Renal cortex interstitium (tissue), 11 donors: ENCODE data around the gene OSBPL5. TPM values are rescaled to one million over a fixed set of nuclear protein-coding genes. Genes with fewer than 3 reads are reported as not detected.
"Not testable (repeated sequence)": the region's sequence is repeated elsewhere in the genome, so short reads cannot be mapped to it uniquely, and the experiment has no call there.

Source experiments
- DNase-seq, 11 donors: peaks; one replicate each; pipeline ENCODE4 v3.0.0-alpha.2; 2013; ENCODE audit warnings: low read depth in 9 of 11, low spot score in 4 of 11; ENCODE audit errors: extremely low read depth in 1 of 11
- polyA plus RNA-seq, 3 donors: library from polyadenylated mRNA; unstranded; fragments of 120-200 nt; gene quantifications; one replicate each; pipeline ENCODE4 v1.2.1, GENCODE V29; 2013; ENCODE audit not compliant: insufficient read length in 3 of 3

Gene OSBPL5
- polyA plus RNA-seq, 3 donors = 17.8 to 26.2 (median 21.2) TPM

DNA sequence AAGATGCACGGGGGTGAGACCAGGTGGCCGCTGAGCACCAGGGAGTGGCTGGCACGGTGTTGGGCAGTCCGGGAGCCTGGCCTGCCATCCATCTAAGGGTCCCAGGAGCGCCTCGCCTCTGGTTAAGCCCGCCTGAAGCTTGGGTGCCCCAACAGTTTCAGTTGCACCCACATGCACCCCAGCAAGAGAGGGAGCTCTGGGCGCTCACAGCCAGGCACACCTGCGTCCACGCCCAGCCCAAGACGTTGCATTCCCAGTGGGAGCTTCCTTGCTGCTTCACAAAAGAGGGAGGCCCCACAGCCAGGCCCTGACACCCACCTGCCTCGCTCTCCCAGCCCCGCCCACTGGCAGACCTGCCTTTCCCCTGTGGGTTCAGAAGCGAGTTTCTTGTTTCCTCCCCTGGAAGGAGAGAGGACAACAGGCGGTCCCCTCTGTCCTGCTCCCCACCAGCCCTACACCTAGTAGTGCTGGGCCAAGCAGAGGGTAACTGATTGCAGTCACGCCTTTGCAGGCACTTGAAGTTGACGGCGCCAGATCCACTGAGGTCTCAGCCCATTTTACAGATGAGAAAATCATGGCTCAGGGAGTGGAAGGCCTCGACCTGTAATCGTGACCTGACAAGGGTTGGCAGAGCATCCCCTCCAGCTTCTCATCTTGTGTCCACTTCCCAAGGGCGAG lies 35.4 kb downstream of the OSBPL5 start:
- no peak for DNase-seq

DNA sequence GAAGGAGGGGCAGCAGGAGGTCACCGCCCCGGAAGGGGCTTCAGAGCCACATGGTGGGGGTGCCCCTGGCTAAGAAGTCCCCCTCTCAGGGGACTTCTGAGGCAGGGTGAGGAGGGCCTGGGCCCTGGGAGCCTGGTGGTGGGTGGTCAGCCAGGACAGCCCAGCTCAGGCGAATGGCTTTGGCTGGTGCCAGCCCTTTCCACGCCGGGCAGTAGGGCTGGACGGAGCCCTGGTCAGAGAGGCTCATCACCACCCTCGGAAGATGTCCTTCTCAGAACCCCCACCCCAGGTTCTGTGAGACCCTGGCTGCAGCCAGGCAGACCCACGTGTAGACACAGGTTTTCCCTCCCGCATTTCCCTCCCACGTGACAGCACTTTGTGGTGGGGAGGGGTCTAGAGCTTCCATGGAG lies 35.9 kb downstream of the OSBPL5 start:
- no peak for DNase-seq

DNA sequence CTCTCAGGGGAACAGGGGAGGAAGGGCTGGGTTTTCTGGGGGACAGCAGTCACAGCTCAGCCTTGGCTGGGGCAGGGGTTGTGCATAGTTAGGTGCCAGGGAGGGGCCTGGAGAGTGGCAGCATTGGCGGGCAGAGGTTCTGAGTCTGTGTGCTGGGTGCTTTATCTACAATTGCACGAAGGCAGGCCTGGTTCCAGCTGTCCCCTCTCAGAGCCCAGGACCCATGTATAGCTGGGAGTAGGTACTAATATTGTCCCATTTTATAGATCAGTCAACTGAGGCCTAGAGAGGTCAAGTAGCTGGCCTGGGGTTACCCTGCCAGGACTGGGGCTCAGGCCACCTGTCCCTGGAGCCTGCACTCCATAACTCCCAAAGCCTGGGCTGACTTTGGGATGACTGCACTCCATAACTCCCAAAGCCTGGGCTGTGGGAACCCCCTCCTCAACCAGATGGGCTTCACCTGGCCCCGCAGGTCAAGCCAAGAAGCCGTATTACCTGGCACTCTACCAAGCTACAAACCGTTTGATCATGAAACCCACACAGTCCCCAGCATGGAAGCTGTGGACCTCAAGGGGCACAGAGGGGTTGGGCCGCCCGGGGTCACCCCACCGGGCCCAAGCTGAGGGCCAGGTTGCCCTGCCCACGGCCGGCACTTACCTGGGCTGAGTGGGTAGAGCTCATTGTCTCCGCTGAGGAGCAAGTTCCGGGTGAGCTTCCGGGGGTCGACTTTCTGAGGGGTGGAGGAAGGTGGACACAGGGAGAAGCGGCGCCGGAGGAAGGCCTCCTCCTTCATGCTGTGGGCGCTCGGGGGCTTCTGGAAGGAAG lies 36.5 kb downstream of the OSBPL5 start:
- no peak for DNase-seq

DNA sequence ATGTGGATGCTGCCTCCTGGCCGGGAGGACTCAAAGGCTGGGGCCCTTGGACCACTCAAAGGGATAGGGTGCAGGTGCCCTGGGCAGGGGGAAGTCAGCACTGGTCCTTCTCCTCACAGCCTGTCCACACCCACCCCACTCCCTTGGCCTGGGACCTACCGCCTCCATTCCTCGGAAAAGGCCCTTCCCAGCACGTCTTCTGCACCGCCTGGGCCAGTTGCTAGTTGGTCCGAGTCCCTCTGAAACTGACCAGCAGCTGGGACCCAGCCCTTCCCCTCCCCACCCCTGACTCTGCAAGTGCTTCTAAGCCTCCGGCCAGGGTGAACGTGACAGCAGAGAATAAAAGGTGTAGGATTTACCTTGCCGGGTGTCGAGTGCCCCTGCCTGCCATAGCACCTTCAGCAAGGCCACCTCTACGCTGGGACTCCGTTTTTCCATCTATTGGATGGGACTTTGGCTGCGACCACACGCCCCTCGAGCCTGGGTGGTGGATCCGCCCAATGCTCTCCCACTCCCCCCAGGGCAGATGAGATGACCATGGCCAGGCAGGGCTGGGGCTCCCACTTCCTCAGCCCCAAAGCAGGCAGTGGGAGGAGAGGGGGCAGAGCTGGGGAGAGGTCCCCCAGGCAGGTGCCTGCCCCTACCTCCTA lies 37.3 kb downstream of the OSBPL5 start:
- DNase-seq = no peak

DNA sequence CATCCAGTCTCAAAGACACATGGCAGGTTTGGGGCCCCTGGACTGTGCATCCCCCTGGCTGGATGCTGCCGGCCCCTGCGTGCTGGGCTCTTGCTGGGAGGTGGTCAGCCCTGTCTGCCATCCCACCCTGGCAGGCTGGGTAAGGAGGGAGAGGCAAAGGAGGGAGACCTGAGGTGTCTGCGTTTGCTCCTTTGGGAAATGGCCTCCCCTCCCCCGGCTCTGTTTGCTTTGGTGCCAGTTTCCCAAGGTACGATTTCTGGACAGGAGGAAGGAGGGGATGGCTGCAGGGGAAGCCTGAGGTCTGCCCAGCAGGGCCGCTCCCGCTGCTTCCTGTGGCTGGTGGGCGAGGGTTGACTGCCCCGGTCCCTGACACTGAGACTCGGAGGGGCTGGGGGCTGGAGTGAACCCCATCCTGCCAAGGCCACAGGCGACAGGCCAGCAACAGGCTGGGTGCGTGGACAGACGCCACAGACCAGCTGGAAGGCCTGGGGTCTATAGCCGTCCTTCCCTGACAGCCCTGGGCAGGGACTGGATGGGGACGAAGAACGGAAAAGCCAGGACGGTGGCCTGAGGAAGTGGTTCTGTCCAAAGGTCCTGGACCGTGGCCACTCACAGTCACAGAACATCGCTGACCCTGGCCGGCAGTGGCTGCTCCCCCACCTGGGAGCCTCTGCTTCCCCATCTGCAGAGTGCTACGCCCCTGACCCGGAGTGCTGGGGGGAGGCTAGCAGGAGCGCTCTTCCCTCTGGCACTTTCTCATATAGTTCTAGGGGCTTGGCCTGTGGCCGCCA lies 38.0 kb downstream of the OSBPL5 start:
- no peak for DNase-seq

DNA sequence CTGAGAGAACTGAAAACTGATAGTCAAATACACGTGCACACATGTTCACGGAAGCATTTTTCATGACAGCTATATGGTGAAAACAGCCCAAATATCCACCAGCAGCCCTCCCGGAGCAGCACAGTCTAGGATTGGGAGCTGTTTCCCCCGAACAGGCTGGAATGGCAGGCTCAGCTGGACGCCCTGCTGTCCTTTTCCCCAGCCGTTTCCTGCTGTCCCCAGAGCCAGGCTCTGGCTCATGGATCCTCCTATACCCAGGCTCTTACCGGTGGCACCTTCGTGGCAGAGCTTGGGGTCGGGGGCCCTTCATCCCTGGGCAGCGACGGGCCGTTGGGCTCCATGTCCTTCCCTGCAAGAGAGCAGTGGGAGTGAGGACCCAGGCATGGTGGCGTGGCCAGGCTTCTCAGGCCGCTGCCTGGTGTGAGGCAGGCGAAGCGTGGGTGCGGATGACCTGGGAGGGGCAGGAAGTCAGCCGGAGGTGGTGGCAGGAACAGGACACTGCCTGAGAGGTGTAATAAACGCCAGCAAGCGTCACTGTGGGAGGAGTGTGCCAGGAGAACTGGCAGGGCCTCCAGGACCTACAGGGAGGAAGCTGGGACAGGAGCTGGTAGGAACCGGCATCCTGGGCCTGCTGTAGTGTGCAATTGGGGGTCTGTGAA lies 38.8 kb downstream of the OSBPL5 start:
- DNase-seq = peak in 5 of 11 donors; percentile 18 to 44 (median 38)

DNA sequence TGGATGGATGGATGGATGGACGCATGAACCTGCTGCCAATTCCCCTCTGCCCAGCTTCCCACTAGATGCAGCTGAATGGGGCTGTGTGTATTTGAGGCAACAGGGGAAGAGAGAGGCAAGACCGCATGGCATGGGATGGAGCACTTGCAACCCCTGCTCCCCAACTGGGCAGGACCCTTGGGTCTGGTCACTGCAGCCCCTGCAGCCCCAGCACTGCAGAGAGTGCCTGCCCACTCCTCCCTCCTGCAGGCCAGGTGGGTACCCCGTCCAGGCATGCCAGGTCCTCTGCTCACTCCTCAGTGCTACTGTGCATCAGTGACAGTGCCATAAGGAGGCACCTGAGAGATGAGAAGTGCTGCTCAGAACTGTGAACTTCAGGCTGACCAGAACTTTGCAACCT lies 40.3 kb downstream of the OSBPL5 start:
- no peak for DNase-seq

DNA sequence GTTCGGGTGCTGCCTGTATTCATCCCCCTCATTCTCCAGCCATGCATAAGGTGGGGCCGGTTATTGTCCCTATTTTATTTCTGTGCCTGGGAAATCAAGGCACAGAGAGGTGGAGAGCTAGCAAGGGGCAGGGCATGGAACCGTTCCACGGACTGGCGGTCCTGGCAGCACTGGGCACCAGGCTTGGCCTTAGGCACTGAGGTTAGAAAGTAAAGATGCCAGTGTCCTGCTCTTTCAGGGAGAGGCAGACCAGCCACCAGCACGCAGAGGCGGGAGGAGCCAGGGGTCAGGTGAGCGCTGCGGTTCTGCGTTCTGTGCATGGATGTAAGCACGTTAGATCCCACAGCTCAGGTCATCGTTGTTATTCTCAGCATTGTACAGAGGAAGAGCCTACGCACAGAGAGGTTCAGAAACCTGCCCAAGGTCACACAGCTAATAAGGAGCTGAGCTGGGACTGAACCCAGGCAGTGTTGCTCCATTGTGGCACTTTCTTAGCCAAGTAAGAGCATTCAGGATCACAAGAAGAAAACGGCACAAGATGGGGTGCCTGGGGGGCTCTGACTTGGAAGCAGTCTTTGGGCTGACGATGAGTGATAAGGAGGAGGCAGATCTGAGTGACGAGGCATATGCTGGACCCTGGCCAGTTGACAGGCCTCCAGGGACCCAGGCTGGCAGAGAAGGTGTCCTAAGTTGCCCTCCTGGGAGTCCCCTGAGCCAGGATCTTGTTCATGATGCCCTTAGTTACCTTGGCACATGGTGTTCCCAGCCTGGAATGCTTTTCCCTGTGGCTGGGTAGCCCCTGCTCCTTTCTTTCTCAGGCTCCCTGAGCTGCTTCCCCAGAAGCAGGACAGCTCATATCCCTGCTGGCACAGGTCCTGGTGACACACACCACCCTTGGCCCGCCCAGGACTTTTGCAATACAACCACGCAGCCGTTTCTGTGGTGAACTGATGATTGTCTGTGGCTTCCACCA lies 41.1 kb downstream of the OSBPL5 start:
- DNase-seq = no peak

DNA sequence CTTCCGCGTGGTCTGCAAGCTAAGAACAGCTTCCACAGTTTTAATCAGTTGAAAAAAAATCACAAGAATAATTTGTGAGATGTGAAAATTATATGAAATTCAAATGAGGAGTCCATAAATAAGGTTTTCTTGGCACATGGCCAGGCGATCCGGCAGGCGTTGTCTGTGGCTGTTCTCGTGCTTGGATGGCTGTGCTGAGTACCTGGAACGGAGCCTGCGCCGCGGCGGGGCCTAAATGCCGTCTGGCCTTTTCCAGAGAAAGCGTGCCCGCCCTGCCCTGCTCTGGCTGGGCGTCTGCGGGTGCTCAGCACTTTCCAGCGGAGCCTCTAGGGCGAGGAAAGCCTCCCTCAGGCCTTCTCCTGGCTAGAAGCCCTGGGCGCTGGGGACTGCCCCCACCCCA lies 41.8 kb downstream of the OSBPL5 start:
- DNase-seq = no peak

DNA sequence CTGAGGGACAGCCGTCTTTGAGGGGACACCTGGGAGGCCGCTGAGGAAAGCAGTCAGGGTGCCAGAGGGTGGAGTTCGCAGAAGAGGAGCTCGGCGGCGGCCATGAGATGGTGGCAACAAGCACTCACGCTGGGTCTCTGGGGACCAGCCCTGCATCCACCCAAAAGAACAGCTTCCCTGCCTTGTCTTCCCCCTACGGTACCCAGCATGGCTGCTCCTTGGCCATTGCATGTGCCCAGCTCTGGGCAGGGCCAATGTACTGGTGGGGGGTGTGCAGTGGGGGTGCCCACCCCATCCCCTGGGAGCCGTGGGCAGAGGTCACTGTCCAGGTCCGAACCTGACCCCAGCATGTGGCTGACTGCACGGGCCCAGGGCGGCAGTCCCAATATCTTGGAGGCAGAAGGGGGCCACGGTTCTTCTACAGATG lies 42.3 kb downstream of the OSBPL5 start:
- no peak for DNase-seq

DNA sequence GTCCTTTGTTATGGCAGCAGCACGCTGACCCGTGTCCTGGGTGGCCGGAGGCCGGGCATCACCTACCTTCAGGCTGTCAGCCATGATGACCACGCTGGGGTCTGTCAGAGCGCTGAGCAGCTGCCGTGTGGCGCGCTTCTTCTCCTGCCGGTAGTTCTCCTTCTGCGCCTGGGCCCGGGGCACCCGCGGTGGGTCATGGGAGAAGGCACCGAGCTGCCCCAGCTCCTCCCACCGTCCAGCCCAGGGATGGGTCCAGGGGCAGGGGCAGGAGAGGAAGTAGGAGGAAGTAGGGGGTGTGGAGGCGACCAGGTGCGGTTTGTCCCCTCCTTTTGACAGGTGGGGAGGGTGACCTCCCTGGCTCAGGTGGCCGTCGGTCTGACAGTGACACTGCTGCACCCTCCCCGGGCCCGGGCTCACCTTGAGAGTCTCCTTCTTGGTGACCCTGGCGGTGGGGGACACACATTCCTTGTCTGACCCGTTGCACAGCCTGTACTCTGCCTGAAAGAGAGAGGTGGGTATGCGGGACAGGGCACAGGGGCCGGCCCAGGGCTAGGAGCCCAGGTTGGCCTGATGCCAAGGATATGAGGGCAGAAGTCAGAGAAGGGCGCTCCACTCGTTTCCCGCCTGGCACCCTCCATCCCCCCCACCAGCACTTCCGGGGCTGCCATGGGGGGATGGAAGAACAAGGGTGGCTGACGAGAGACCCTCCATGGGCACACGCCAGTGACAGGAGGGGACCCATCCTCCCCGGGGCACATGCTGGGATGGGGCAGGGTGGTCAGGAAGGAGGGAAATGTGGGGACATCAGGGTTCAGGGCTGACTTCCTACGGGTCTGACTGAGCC lies 43.0 kb downstream of the OSBPL5 start:
- no peak for DNase-seq

DNA sequence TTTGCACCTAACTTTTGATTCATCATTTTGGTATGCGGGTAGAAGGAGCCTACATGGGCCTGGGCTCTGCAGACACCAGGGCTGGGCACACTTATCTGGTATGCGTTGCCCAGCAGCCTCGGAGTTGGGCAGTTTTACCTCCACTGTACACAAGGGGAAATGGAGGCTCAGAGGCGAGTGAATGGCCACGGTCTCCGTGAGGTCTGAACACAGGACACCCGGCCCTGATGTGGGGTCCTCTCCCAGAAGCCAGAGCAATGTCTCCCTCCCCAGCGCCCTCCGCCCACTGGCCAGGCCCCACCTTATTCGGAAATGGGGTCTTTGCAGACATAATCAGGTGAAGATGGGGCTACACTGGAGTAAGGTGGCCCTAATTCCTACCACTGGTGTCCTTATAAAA lies 43.7 kb downstream of the OSBPL5 start:
- DNase-seq = no peak

DNA sequence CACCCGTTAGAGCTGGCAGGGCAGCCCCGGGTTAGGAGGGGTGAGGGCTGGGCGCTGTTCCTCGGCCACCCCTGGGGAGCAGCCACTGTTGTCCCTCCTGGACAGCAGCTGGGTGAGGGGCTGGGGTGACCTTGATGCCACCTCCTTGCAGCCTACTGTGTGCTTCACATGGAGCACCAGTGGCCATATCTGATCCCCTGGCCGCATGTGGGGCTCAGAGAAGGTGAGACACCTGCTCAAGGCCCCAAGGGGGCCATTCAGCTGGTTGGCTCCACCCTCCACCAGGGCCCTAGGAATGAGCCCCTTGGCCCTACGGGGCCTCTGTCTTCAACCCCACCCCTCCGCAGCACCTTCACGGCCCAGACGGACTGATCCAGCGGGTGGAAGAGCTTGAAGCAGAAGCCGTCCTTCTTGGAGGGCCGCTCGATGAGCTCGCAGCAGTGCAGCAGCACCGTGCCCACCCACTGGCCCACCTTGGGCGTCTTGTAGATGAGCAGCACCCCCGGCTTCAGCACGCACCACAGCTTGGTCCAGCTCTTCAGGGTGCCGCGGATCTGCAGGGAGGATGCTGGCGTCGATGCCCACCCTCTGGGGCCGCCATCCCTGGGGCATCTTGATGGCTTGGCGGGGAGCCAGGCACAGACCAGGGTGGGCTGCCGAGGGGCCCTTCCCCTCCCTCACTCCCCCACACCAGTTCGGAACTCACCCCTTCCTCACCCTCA lies 44.9 kb downstream of the OSBPL5 start:
- no peak for DNase-seq

DNA sequence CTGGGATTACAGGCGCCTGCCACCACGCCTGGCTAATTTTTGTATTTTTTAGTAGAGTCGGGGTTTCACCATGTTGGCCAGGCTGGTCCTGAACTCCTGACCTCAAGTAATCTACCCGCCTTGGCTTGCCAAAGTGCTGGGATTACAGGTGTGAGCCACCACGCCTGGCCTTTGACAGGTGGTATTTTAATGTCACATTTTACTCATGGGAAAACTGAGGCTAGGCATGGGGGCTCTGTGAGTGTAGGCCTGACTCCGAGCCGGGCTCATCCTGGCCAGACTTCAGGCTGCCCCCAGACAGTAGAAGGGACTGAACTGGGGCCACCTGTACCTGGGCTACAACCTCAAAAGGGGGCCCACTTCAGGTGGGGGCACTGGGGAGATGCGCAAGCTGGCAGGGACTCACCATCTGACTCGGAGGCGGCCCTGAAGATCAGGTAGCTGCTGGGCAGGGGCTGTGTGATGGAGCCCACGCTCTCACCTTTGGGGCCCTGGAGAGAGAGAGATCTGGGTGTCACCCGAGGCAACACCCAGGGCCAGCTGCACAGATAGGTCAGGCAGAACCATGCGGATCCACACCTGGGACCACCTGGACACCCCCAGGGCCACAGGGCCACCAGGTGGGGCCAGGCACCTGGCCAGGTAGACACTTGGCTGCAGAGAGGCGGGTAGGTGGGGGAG lies 45.8 kb downstream of the OSBPL5 start:
- DNase-seq = no peak

DNA sequence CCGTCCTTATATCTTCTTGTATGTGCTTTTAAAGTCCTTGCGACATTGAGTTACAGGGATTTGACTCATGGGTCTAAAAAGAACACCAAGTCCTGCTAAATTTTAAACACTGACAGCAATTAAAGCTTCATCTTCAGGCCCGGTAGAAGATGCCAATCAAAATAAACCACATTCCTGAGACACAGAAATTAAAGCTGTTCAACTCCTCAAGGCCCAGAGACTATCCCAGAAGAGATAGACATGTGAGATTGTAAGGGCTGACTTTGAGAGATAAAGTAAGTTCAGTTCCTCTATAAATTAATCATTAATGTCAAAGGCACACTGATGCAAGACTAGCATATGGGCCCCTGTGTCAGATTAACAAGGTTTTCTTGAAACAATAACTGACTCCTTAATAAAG lies 49.8 kb downstream of the OSBPL5 start:
- no peak for DNase-seq

DNA sequence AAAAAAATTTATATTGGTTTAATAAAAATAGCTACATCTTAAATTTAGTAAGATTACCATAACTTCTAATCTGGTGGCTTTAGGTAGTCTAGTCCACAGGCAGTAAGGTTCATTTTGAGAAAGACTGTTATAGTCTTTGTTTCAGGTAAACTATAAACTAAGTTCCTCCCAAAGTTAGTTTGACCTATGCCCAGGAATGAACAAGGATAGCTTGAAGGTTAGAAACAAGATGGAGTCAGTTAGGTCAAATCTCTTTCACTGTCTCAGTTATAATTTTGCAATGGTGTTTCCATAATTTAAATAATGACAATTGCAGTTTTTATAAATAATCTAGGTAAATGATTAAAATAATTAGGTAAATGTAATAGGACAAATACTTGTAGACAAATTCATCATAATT lies 51.4 kb downstream of the OSBPL5 start:
- DNase-seq = not testable (repeated sequence)
